ENCODE results near the gene PPDPF.

Gene PPDPF

GRCh38 chr20:63563225-63563935, 42.8 kb downstream of the PPDPF start:
- H3K79me2 ChIP-seq (ENCODE audit: control insufficient read depth, low read length) = no peaks in the 10 kb centered on the region
- peaks cover 21% of the 10 kb centered on the region for H3K4me1 ChIP-seq (ENCODE audit: control insufficient read depth, low read length)
- H3K4me2 ChIP-seq (ENCODE audit: low read length) = peak overlapping the region; percentile 41
- H3F3A ChIP-seq (ENCODE audit: control insufficient read depth, insufficient read depth) = no peaks in the 10 kb centered on the region
- peaks cover 3% of the 10 kb centered on the region; the same call in 1 of the 2 replicates for H4K20me1 ChIP-seq (ENCODE audit: control insufficient read depth, insufficient read depth, low read depth, low read length)
- no peaks in the 10 kb centered on the region for H3K9me3 ChIP-seq (ENCODE audit: control insufficient read depth, insufficient read depth, low read length)
- peaks cover 13% of the 10 kb centered on the region for H3K27me3 ChIP-seq (ENCODE audit: control insufficient read depth, low read length)
- no peaks in the 10 kb centered on the region for H3K36me3 ChIP-seq (ENCODE audit: control insufficient read depth, low read length)
- no peaks in the 10 kb centered on the region for H3K9me2 ChIP-seq (replicated peaks; ENCODE audit: control insufficient read depth, low read length)
- no peak overlapping the region for H3K27ac ChIP-seq (ENCODE audit: low read depth, low read length)
- TF ChIP-seq CTCF (IDR thresholded peaks at IDR 0.05; ENCODE audit: low read depth, low read length, poor library complexity, severe bottlenecking) = no peak
- TF ChIP-seq EZH2phosphoT487 (IDR thresholded peaks at IDR 0.05; ENCODE audit: borderline replicate concordance, low read length) = no peak
- H3K4me3 ChIP-seq (ENCODE audit: low read length) = no peak overlapping the region

- H3K4me1 ChIP-seq (ENCODE audit: control insufficient read depth, low read length) = peaks cover 24% of the 10 kb centered on the region
- no peaks in the 10 kb centered on the region for H3K79me2 ChIP-seq (ENCODE audit: control insufficient read depth, low read length)
- no peaks in the 10 kb centered on the region for H3K9me2 ChIP-seq (replicated peaks; ENCODE audit: control insufficient read depth, low read length)
- H3K27ac ChIP-seq (ENCODE audit: low read depth, low read length) = no peak overlapping the region
- no peak overlapping the region for H3K4me2 ChIP-seq (ENCODE audit: low read length)
- H3F3A ChIP-seq (ENCODE audit: control insufficient read depth, insufficient read depth) = no peaks in the 10 kb centered on the region
- H3K27me3 ChIP-seq (ENCODE audit: control insufficient read depth, low read length) = peaks cover 22% of the 10 kb centered on the region
- no peak for TF ChIP-seq CTCF (IDR thresholded peaks at IDR 0.05; ENCODE audit: low read depth, low read length, poor library complexity, severe bottlenecking)
- TF ChIP-seq EZH2phosphoT487 (IDR thresholded peaks at IDR 0.05; ENCODE audit: borderline replicate concordance, low read length) = no peak
- no peak overlapping the region for H3K4me3 ChIP-seq (ENCODE audit: low read length)
- no peaks in the 10 kb centered on the region for H3K36me3 ChIP-seq (ENCODE audit: control insufficient read depth, low read length)
- peaks cover 3% of the 10 kb centered on the region; the same call in 1 of the 2 replicates for H4K20me1 ChIP-seq (ENCODE audit: control insufficient read depth, insufficient read depth, low read depth, low read length)
- H3K9me3 ChIP-seq (ENCODE audit: control insufficient read depth, insufficient read depth, low read length) = no peaks in the 10 kb centered on the region
These were observed 43.7 kb downstream of the PPDPF start for GRCh38 chr20:63564036-63564810.

- Histone ChIP-seq H4K20me1 (ENCODE audit: control insufficient read depth, insufficient read depth, low read depth, low read length) (peaks cover 3% of the 10 kb centered on the region; the same call in 1 of the 2 replicates), H3K27me3 (ENCODE audit: control insufficient read depth, low read length) (peaks cover 24% of the 10 kb centered on the region), H3K9me2 (replicated peaks; ENCODE audit: control insufficient read depth, low read length) (no peaks in the 10 kb centered on the region), H3K4me2 (ENCODE audit: low read length) (no peak overlapping the region), H3K9me3 (ENCODE audit: control insufficient read depth, insufficient read depth, low read length) (no peaks in the 10 kb centered on the region), H3K4me3 (ENCODE audit: low read length) (no peak overlapping the region), H3K79me2 (ENCODE audit: control insufficient read depth, low read length) (no peaks in the 10 kb centered on the region), H3K27ac (ENCODE audit: low read depth, low read length) (no peak overlapping the region), H3F3A (ENCODE audit: control insufficient read depth, insufficient read depth) (no peaks in the 10 kb centered on the region), H3K4me1 (ENCODE audit: control insufficient read depth, low read length) (peaks cover 24% of the 10 kb centered on the region), H3K36me3 (ENCODE audit: control insufficient read depth, low read length) (no peaks in the 10 kb centered on the region)
- TF ChIP-seq CTCF (IDR thresholded peaks at IDR 0.05; ENCODE audit: low read depth, low read length, poor library complexity, severe bottlenecking) (no peak), EZH2phosphoT487 (IDR thresholded peaks at IDR 0.05; ENCODE audit: borderline replicate concordance, low read length) (no peak)
These were observed 44.6 kb downstream of the PPDPF start for GRCh38 chr20:63565021-63565698.

Data from DOHH2 (cell line).